GM19025 (cell line): ENCODE results near the gene AOAH.

Experiments
- ATAC-seq: cut with Tn5 transposase; IDR thresholded peaks from one replicate; pipeline ENCODE4 v1.9.1; 2021; ENCODE audit warnings: mild to moderate bottlenecking, low read depth, moderate library complexity; ENCODE audit not compliant: unreplicated experiment

AOAH gene, protein sequence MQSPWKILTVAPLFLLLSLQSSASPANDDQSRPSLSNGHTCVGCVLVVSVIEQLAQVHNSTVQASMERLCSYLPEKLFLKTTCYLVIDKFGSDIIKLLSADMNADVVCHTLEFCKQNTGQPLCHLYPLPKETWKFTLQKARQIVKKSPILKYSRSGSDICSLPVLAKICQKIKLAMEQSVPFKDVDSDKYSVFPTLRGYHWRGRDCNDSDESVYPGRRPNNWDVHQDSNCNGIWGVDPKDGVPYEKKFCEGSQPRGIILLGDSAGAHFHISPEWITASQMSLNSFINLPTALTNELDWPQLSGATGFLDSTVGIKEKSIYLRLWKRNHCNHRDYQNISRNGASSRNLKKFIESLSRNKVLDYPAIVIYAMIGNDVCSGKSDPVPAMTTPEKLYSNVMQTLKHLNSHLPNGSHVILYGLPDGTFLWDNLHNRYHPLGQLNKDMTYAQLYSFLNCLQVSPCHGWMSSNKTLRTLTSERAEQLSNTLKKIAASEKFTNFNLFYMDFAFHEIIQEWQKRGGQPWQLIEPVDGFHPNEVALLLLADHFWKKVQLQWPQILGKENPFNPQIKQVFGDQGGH

DNA sequence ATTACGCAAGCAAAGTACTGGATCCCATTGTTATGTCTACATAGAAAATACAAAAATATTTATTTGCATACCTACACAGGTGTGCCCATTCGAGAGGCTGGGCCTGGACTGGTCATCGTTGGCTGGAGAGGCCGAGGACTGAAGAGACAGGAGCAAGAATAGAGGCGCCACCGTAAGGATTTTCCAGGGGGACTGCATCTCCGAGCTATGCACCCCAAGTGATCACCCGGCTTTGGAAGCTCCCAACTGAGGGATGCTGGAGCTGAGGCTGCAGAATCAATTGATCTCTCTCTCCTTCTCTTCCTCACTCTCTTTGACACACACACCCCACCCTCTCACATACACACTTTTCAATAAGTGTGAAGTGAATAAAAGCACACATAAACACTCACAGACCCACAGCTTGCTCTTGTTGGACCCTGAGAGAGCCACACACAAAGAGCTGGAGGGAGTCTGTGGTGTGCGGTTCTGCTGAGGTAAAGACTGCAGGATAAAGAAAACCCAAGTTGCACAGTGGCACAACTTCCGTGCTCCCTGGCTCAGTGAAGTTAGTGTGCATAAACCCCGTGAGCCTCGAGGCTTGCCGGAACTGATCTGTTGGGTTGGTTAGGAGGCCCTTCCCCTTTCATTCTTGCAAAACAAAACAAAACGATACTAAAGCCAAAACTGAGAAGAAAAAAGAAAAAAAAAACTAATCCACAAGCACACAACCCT, at the start of gene AOAH:
Gene AOAH, minus strand, starts transcription at position 544 of the 714 bp plus-strand sequence. Its CDS starts 346 bp downstream, at position 198.
- ATAC-seq, result peak; percentile 64

DNA sequence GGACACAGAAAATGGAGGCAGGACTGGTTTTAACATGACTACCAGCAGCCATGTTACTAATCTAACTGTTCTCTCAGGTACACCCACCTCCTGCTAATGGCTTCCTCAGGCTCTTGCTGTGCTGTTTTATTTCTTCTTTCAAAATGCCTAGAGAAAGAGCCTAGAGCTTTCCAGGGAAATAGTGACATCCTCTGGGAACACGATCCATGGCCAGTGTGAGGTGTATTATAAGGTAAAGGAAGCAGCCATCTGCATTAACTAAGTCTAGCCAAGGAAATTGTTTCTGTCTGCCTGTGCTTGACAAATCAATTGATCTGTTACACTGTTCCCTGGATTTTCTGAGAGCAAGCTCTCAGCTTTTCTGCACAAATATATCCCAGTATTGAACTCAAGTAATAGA, 42.2 kb upstream of the AOAH start:
- no peak for ATAC-seq

DNA sequence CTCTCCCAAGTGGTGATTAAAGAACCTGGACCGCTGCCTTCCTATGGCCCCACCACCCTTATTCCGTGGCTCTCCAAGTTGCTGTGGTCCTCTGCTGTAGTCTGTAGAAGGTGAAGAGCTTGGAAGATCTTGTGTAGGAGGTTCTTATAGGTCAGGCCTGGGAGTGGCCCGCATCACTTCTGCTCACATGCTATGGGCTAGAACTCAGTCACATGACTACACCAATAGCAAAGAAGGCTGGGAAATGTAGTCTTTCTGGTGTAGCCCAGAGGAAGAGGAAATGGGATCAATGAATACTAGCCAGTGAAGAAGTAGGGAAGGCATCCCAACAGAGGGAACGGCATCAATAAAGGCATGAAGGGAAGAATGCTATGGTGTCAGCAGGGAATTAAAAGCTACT, 41.3 kb upstream of the AOAH start:
- no peak for ATAC-seq

DNA sequence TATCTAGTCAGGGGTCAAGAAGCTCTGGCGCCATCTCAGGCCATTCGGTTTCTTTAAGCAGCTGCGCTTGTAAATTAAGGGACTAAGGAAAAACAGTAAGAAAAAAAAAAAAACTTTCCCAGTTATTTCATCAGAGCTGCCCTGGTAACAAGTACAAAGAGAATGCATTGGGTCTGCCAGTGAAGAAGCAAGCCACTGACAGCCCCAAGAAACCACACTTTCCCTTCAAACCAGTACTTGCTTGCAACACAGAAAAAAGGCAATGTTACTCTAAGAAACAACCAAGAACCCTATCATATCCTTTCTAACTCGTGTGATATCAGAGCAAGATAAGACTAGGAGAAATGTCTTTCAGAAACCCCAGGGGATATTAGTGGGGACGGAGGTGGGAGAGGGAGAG, 40.6 kb upstream of the AOAH start:
- ATAC-seq, result no peak

DNA sequence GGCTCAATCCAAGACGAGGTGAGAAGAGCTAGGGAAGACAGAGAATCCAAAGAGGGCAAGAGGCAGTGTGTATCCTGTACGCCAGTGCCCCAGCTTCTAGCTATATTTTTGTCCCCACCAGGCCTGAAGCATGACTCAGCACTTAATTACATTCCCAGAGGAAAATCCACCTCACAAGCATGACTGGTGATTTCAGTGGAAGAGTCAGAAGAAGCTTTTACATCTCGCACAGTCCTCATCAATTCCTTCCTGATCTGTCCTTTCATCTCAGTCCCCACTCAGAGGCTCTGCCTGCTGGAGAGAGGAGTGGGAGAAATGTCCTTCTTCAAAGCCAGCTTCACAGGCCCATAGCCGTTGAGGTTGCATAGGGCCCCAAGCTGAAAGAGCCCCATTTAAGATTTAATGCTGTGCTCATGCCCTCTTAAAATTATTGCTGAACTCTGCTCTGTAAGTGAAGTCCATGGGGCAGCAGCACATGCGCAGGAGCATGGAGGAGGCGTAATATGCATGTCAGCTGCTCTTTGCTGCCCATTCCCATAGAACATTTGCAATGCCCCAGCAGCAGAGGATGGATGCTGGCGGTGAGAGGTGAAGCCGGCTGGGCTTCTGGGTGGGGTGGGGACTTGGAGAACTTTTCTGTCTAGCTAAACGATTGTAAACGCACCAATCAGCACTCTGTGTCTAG, 39.0 kb upstream of the AOAH start:
- ATAC-seq, result no peak

DNA sequence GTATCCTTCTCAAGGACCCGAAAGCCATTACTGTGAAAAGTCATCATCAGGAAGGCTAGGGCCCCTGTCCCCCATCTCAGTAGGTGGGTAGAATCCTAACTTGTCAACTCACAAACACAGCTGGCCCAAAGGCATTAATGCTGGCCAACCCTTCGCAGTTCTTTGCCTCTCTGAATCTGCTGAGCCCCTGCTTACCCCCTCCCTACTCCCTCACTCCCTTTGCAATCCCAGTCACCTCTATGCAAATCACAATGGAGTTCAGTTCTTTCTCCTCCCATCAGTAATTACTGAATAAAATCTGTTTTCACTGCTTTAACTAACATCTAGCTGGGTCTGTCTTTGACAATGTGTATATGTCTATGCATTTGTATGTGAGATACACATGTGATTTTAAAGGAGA, 38.1 kb upstream of the AOAH start:
- no peak for ATAC-seq

DNA sequence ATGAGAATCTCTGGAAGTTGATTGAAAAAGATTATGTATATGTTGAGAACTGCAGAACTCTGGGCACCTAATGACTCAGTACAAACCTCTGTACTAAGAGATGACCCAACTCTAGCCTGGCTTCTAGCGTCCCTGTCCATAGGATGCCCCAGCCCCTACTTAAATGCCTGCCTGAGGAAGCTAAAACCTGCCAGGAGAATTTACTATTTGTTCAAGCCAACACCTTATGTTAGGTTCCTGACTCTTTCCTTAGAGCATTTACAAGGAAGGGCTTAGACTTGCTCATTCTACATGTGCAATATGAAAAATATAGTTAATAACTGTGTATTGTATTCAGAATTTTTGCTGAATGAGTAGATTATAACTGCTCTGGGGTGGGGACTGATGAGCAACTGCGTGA, 37.5 kb upstream of the AOAH start:
- ATAC-seq, result no peak

DNA sequence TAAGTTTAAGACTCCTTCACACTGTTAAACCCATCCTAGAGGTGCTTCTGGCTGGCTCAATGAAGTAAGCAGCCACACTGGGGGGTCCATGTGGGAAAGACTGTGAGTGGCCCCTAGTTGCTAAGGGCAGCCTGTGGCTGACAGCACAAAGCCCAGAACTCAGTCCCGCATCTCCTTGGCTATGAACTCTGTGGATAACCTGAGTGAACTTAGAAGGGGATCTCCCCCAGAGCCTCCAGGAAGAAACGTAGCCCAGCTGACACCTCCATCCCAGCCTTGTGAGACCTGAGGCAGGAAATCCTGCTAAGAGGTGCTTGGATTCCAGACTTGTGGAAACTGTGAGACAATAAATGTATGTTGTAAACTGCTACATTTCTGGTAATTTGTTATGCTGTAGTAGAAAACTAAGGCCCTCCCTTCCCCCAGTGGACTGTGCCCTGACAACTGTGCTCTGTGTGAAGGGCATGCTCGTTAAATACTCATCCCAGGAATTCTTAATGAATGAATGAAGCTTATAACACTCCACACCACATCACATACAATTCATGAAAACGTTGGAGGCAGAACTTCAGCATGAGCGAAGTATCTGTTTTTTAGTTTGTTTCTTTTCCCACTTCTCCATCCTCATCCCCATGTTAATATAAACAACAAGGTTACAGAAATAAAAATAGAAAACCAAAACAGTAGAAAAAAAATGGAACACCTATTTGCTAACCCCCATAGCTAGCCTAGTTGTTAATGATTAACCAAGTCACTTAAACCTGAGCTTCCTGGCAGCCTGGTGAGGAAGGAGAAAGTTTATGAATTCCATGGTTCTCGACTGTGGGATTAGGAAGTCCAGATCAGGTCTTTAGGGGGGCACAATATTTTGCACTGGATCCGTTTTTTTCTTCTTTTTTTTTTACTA, 36.8 kb upstream of the AOAH start:
- ATAC-seq, result no peak

DNA sequence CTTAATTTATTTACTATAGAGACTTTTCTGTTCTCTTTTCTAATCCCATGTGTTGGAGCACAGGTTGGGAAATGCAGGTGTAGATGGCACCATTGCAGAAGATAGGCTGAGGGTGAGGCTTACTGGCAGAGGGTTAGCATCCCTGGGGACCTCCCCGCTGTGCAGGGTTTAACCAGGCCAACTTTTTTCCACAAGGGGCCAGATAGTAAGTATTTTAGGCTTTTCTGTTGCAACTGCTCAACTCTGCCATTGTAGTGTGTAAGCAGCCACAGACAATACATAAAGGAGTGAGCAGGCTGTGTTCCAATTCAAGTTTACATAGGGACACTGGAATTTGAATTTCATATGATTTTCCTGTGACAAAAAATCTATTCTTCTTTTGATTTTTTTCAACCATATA, 34.6 kb upstream of the AOAH start:
- ATAC-seq, result no peak

DNA sequence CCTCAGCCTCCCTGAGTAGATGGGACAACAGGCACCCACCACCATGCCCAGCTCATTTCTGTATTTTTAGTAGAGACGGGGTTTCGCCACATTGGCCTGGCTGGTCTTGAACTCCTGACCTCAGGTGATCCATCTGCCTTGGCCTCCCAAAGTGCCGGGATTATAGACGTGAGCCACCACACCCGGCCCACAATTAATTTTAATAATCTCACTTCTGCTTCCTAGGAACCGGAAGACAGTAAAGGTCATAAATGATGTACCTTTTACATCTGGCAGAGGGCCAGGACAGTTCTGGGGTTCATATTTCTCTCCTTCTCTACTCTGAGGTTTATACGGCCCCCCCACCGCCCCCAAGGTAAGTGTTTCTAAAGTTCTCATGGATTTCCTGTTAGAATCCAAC, 31.2 kb upstream of the AOAH start:
- ATAC-seq, result no peak

DNA sequence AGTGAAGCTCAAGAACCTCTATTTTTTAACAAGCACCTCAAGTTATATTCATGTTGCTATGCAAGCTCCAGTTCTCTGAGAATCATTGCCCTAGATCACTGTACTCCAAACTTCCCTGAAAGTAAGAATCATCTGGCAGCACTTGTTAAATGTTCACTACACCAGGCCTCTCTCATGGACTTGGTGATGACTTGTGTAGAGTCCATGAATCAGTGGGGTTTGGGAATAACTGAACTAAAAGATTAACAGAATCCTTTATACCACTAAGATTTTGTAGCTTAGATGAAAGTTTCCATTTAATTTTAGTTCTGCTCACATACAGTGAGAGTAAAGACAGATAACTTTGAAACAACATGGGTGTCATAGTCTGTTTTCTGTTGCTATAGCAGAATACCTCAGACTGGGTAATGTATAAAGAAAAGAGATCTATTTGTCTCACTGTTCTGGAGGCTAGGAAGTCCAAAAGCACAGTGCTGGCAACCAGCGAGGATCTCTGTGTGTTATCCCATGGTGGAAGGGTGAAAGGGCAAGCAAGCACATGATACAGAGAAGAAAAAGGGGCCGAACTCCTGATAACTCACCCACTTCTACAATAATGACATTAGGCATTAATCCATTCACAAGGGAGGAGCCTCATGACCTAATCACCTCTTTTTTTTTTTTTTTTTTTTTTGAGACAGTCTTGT, 27.9 kb upstream of the AOAH start:
- ATAC-seq, result no peak

DNA sequence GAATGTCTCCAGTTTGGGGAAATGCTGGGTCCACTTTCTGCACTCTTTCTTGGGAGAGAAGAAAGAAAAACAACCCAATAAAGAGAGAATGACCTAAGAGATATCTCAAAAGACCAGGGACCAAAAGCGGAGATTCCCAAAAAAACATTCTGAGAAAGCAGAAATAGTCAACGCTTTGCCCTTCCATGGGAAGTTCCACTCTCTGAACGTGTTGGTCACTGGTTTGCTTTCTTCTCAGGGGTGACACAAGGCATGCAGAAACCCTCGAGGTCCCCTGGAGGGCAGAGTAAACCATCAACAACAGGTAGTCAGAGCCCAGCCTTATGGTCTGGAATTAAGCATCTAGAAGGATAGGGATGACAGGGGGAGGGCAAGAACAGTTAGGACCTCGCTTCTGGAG, 26.2 kb upstream of the AOAH start:
- no peak for ATAC-seq

DNA sequence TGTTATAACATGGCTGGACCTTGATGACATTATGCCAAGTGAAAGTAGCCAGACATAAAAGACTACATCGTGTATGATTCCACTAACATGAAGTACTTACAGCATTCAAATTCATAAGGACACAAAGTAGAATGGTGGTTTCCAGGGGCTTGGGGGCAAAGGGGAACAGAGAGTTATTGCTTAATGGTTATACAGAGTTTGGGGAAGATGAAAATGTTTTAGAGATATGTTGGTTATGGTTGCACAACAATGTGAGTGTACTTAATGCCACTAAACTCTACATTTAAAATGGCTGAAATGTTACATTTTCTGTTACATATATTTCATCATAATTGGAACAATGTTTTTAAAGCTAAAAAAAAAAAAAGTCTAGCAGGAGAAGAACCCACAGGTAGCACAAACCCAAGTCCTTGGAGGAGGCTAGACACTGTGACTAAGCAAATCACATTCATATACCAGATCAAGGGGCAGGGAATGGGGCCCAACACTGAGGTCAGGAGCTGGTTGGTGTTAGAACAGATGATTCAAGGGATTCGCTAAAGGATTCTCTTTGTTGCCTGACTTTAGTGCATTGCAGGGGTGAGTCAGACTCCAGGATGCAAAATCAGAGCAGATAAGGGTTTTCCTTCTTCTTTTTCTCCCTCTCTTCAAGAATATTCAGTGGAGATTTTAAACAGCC, 25.1 kb upstream of the AOAH start:
- ATAC-seq, result no peak

DNA sequence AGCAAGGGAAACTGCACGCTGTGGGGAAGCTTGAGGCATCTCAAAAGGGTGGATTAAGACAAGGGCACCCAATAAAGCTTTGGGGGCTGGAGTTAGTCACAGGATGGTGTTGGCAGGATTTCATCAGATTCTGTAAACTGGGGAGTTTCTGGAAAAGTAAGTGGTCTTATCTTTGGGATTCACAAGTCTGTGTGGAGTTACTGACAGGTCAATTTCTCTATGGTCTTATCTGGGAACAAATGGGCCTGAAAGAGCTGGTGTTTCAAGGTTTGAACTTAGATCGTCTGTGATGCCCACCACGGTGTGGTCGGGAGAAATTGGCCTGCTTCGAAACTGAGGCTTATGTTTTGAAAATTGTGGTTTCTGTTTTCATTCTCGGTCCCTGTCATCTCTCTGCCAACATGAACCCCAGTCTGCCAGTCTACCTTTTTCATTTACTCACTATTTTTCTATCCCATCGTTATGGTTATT, 23.8 kb upstream of the AOAH start:
- ATAC-seq, result peak; percentile 41

DNA sequence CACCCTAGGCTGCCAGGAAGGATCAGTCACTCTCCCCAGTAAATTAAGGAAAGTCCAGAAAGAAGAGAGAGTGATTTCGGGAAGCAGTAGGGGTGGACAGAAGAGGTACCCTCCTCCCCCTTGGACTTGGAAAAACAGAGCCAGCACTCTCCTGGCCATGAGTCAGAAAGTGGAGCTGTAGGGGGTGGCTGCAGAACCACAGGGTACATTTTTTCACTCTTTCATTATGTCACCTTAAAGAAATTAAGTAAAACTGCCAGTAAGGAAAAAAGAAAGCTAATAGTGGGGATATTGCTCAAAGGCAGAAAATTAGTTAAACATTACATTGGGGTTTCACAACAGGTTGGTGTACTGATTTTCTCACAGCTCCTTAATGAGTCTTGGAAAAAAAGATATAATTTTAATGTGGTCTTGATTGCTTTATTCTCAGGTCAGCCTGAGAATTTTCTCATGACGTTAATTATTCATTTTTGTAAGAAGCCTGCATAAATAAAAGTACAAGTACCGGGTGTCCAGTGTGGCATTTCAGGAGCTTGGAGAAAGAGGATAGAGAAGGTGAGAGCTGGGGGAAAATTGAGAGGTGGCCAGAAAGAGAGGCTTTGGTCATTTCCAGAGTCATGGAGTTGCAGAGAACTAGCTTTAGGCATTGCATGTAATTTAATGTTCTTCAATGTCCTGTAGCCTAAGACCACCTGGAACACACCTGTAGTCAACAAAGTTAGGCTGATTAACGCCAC, 23.2 kb upstream of the AOAH start:
- no peak for ATAC-seq

DNA sequence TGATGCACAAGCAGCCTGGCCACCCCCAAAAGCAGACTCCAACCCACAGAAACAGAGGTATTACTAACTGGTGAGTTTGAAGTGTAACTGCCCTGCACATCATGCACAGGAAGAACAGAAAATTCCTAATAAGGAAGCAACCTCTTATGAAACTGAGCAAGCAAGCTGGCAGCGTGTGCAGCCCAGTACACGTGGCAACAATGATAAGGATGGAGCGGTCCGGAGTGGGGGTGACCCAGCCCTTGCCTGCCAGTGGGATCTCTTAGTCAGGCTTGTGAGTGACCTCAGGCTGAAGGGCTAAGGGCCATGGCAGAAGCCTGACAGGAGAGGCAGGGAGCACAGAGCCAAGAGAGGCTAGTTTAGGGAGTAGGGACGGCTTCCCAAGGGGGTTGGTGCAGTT, 22.1 kb upstream of the AOAH start:
- no peak for ATAC-seq

DNA sequence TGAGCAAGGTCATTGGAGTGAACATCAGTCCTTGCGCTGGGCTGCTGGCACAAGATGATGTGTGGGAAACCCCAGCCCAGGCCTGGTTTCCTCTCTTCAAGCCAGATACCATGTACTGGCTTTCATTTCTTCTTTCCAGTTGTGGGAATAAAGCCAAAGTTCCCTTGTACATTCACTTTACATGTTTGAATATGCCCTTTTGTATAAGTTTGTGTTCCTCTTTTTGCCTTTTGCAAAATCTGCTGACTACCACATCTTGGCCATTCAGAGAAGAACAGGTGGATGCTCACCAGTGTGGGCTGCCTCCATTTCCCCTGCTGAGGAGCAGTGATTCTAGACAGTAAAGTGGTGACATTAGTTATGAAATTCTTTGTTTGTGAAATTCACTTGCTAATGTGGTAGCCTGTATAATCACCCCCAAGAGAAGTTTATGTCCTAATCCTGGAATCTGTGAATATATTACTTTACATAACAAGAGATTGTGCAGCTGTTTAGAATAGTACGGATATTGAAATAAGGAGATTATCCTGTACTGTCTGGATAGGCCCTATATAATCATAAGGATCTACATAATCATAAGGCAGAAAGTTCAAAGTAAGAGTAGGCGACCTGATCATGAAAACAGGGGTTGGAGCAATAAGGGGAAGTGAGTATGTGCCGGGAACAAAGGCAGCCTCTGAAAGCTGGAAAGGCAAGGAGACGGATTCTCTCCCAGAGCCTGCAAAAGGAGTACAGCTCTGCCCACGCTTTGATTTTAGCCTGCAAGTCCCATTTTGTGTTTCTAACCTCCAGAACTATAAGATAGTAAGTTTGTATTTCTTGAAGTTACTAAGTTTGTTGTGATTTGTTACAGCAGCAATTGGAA, 18.8 kb upstream of the AOAH start:
- no peak for ATAC-seq
